Naive thymus-derived CD4-positive, alpha-beta T cell (primary cell): ENCODE measurements around the gene VARS1. TPM values are rescaled to one million over a fixed set of nuclear protein-coding genes. Genes with fewer than 3 reads are reported as not detected.

Experiments
- polyA plus RNA-seq, 2 donors: library from polyadenylated mRNA; unstranded; fragments of 300-500 nt; fragmentation: Illumina TruSeq; gene quantifications; one replicate each; pipeline ENCODE4 v1.2.3, GENCODE V29; 2021
- total RNA-seq, 6 experiments: library from RNA in 5 of 6; stranded (reverse) in 5 of 6; gene quantifications; 1 replicate in 5 of 6; 2 replicates in 1 of 6; pipeline ENCODE4 v1.2.3 and lab custom pipeline; 2021 to 2026

VARS1 gene
- total and polyA plus RNA-seq, 7 experiments from 2014 or later, result 32.2 to 84.2 (median 44.8) TPM

Other genes starting within 250 kb of the VARS1 start
Only the 30 nearest of the 42 such genes appear.
- 100 to 1,000 TPM; 203 to 238 (median 226) TPM for gene PRRC2A, start 175.0 kb downstream of the VARS1 start, total RNA-seq
- 1 to 10 TPM; 3.9 to 8.2 TPM for gene PRRC2A, start 175.0 kb downstream of the VARS1 start, polyA plus RNA-seq
- 100 to 1,000 TPM; 260 to 321 (median 280) TPM for gene BAG6, start 143.1 kb downstream of the VARS1 start, total RNA-seq
- 10 to 100 TPM; 14.4 to 24.3 TPM for gene BAG6, start 143.1 kb downstream of the VARS1 start, polyA plus RNA-seq
- 1 to 10 TPM in 4 of 5 experiments, under 1 TPM in 1; 0.78 to 4.3 (median 2.8) TPM for gene APOM, start 139.9 kb downstream of the VARS1 start, total RNA-seq
- 1 to 10 TPM; 3.8 to 5.0 TPM for gene APOM, start 139.9 kb downstream of the VARS1 start, polyA plus RNA-seq
- gene C6orf47, start 135.0 kb downstream of the VARS1 start, total RNA-seq, result 10 to 100 TPM; 14.0 to 32.8 (median 23.2) TPM
- gene C6orf47, start 135.0 kb downstream of the VARS1 start, polyA plus RNA-seq, result 10 to 100 TPM; 22.3 to 33.7 TPM
- 10 to 100 TPM; 12.8 to 35.1 (median 28.9) TPM for gene GPANK1, start 130.8 kb downstream of the VARS1 start, total RNA-seq
- gene GPANK1, start 130.8 kb downstream of the VARS1 start, polyA plus RNA-seq, result 10 to 100 TPM; 24.0 to 27.2 TPM
- gene CSNK2B, start 129.7 kb downstream of the VARS1 start, total RNA-seq, result 100 to 1,000 TPM; 101 to 215 (median 133) TPM
- 100 to 1,000 TPM; 260 to 275 TPM for gene CSNK2B, start 129.7 kb downstream of the VARS1 start, polyA plus RNA-seq
- gene LY6G5B, start 125.8 kb downstream of the VARS1 start, total RNA-seq, result 10 to 100 TPM; 27.7 to 51.0 (median 42.9) TPM
- gene LY6G5B, start 125.8 kb downstream of the VARS1 start, polyA plus RNA-seq, result not detected
- 1 to 10 TPM; 2.4 to 4.3 (median 3.1) TPM for gene LY6G5C, start 114.7 kb downstream of the VARS1 start, total RNA-seq
- 10 to 100 TPM in 1 of 2 donors, 1 to 10 TPM in 1; 6.4 to 10.2 TPM for gene LY6G5C, start 114.7 kb downstream of the VARS1 start, polyA plus RNA-seq
- 10 to 100 TPM; 60.1 to 71.7 (median 65.2) TPM for gene ABHD16A, start 92.4 kb downstream of the VARS1 start, total RNA-seq
- gene ABHD16A, start 92.4 kb downstream of the VARS1 start, polyA plus RNA-seq, result 10 to 100 TPM; 31.1 to 42.5 TPM
- under 1 TPM in 1 of 5 experiments, not detected in 4; 0.56 TPM for gene LY6G6F, start 88.9 kb downstream of the VARS1 start, total RNA-seq
- gene LY6G6F, start 88.9 kb downstream of the VARS1 start, polyA plus RNA-seq, result not detected
- gene LY6G6D, start 80.4 kb downstream of the VARS1 start, total RNA-seq, result not detected
- gene LY6G6D, start 80.4 kb downstream of the VARS1 start, polyA plus RNA-seq, result not detected
- gene LY6G6C, start 74.0 kb downstream of the VARS1 start, total RNA-seq, result 1 to 10 TPM in 1 of 5 experiments, not detected in 4; 1.2 TPM
- gene LY6G6C, start 74.0 kb downstream of the VARS1 start, polyA plus RNA-seq, result not detected
- 1 to 10 TPM in 1 of 5 experiments, under 1 TPM in 4; 0.12 to 4.7 (median 0.64) TPM for gene MPIG6B, start 72.4 kb downstream of the VARS1 start, total RNA-seq
- gene MPIG6B, start 72.4 kb downstream of the VARS1 start, polyA plus RNA-seq, result 1 to 10 TPM in 1 of 2 donors, under 1 TPM in 1; 0.20 to 2.3 TPM
- 10 to 100 TPM in 2 of 5 experiments, 1 to 10 TPM in 3; 4.9 to 31.4 (median 7.1) TPM for gene DDAH2, start 66.5 kb downstream of the VARS1 start, total RNA-seq
- gene DDAH2, start 66.5 kb downstream of the VARS1 start, polyA plus RNA-seq, result 10 to 100 TPM; 13.1 to 15.3 TPM
- 100 to 1,000 TPM in 2 of 5 experiments, 10 to 100 TPM in 3; 29.3 to 494 (median 58.2) TPM for gene CLIC1, start 59.2 kb downstream of the VARS1 start, total RNA-seq
- 100 to 1,000 TPM; 102 to 122 TPM for gene CLIC1, start 59.2 kb downstream of the VARS1 start, polyA plus RNA-seq
- 10 to 100 TPM; 10.3 to 52.2 (median 11.4) TPM for gene MSH5, start 55.7 kb downstream of the VARS1 start, total RNA-seq
- gene MSH5, start 55.7 kb downstream of the VARS1 start, polyA plus RNA-seq, result 1 to 10 TPM in 1 of 2 donors, under 1 TPM in 1; 0.51 to 2.6 TPM
- gene SAPCD1, start 33.1 kb downstream of the VARS1 start, total RNA-seq, result 10 to 100 TPM in 1 of 5 experiments, 1 to 10 TPM in 4; 2.3 to 11.1 (median 3.3) TPM
- gene SAPCD1, start 33.1 kb downstream of the VARS1 start, polyA plus RNA-seq, result not detected
- gene VWA7, start 18.4 kb downstream of the VARS1 start, total RNA-seq, result 1 to 10 TPM in 3 of 5 experiments, under 1 TPM in 2; 0.53 to 4.5 (median 1.1) TPM
- not detected for gene VWA7, start 18.4 kb downstream of the VARS1 start, polyA plus RNA-seq
- 10 to 100 TPM; 22.9 to 94.5 (median 29.2) TPM for gene LSM2, start 11.2 kb upstream of the VARS1 start, total RNA-seq
- gene LSM2, start 11.2 kb upstream of the VARS1 start, polyA plus RNA-seq, result 10 to 100 TPM; 58.9 to 67.9 TPM
- 1 to 10 TPM; 3.3 to 5.5 (median 4.7) TPM for gene HSPA1L, start 19.5 kb upstream of the VARS1 start, total RNA-seq
- gene HSPA1L, start 19.5 kb upstream of the VARS1 start, polyA plus RNA-seq, result 1 to 10 TPM; 2.3 to 3.6 TPM
- gene HSPA1A, start 19.8 kb upstream of the VARS1 start, total RNA-seq, result 100 to 1,000 TPM in 1 of 5 experiments, 10 to 100 TPM in 3, 1 to 10 TPM in 1; 6.7 to 125 (median 30.3) TPM
- 10 to 100 TPM; 26.0 to 52.5 TPM for gene HSPA1A, start 19.8 kb upstream of the VARS1 start, polyA plus RNA-seq
- gene HSPA1B, start 32.0 kb upstream of the VARS1 start, total RNA-seq, result 10 to 100 TPM in 4 of 5 experiments, 1 to 10 TPM in 1; 8.6 to 68.9 (median 28.9) TPM
- gene HSPA1B, start 32.0 kb upstream of the VARS1 start, polyA plus RNA-seq, result 1 to 10 TPM; 2.8 to 3.6 TPM
- gene NEU1, start 67.1 kb upstream of the VARS1 start, total RNA-seq, result 10 to 100 TPM; 18.6 to 35.0 (median 20.1) TPM
- gene NEU1, start 67.1 kb upstream of the VARS1 start, polyA plus RNA-seq, result 10 to 100 TPM; 13.6 to 19.9 TPM
- not detected for gene SLC44A4, start 83.2 kb upstream of the VARS1 start, total RNA-seq
- gene SLC44A4, start 83.2 kb upstream of the VARS1 start, polyA plus RNA-seq, result not detected
- 10 to 100 TPM; 50.4 to 94.2 (median 71.6) TPM for gene EHMT2, start 101.9 kb upstream of the VARS1 start, total RNA-seq
- gene EHMT2, start 101.9 kb upstream of the VARS1 start, polyA plus RNA-seq, result 10 to 100 TPM; 37.3 to 66.5 TPM
- gene ZBTB12, start 106.3 kb upstream of the VARS1 start, total RNA-seq, result 1 to 10 TPM in 4 of 5 experiments, under 1 TPM in 1; 0.77 to 4.5 (median 2.5) TPM
- gene ZBTB12, start 106.3 kb upstream of the VARS1 start, polyA plus RNA-seq, result under 1 TPM in 1 of 2 donors, not detected in 1; 0.09 TPM
- gene C2, start 132.0 kb upstream of the VARS1 start, total RNA-seq, result 1 to 10 TPM in 4 of 5 experiments, under 1 TPM in 1; 0.89 to 8.2 (median 2.3) TPM
- gene C2, start 132.0 kb upstream of the VARS1 start, polyA plus RNA-seq, result under 1 TPM in 1 of 2 donors, not detected in 1; 0.10 TPM
- gene CFB, start 150.3 kb upstream of the VARS1 start, total RNA-seq, result 1 to 10 TPM in 2 of 5 experiments, under 1 TPM in 1, not detected in 2; 0.56 to 1.4 (median 1.1) TPM
- gene CFB, start 150.3 kb upstream of the VARS1 start, polyA plus RNA-seq, result 1 to 10 TPM; 1.4 to 1.8 TPM
- 10 to 100 TPM; 47.5 to 71.7 (median 59.1) TPM for gene NELFE, start 163.2 kb upstream of the VARS1 start, total RNA-seq
- 10 to 100 TPM; 56.5 to 76.6 TPM for gene NELFE, start 163.2 kb upstream of the VARS1 start, polyA plus RNA-seq
- gene SKIC2, start 163.4 kb upstream of the VARS1 start, total RNA-seq, result 100 to 1,000 TPM in 3 of 5 experiments, 10 to 100 TPM in 2; 85.6 to 139 (median 101) TPM
- gene SKIC2, start 163.4 kb upstream of the VARS1 start, polyA plus RNA-seq, result 10 to 100 TPM; 20.1 to 23.5 TPM